Measurements from ENCODE around the gene TNFRSF14. TPM values are rescaled to one million over a fixed set of nuclear protein-coding genes. Genes with fewer than 3 reads are reported as not detected.

The TNFRSF14 gene
- total and polyA plus RNA-seq, 2 experiments from 2014 or later, result 0.24 to 0.75 TPM

DNA sequence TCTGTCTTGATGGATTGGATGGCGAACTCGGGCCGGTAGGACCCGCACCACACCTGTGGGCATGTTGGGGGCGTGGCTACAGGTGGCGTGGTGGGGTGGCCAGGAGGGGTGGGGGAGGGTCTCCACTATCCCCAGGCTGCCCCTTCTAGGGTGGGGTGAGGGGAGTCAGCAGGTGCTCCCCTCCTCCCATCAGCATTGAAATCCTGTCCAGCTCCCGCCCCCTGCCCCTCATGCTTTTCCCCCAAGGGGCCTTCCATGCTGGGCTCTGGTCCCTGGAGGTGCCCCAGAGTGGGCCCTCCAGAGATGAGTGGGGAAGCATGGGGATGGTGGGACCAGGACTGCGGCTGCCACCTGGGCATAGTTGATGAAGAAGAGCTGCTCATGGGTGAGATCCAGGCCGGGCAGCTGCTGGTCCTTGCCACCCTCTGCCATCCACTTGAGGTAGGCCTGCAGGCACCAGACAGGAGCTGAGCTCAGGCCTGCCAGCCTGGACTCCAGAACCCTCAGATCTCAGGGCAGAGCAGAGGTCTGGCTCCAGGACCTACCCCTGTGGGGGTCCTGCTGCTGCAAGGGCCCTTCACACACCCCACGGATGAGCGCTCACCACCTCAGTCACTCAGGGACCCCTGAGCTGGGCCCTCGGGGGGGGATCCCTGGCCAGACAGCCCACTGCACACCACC, 35.5 kb downstream of the TNFRSF14 start:
- Histone ChIP-seq H3K27ac (no peak overlapping the region), H3K9me3 (ENCODE audit: low read depth) (no peaks in the 10 kb centered on the region), H3K36me3 (no peaks in the 10 kb centered on the region), H3K4me1 (ENCODE audit: low read depth) (peaks cover 4% of the 10 kb centered on the region), H3K4me3 (no peak overlapping the region), H3K27me3 (no peaks in the 10 kb centered on the region)
- TF ChIP-seq, protein P1, sequence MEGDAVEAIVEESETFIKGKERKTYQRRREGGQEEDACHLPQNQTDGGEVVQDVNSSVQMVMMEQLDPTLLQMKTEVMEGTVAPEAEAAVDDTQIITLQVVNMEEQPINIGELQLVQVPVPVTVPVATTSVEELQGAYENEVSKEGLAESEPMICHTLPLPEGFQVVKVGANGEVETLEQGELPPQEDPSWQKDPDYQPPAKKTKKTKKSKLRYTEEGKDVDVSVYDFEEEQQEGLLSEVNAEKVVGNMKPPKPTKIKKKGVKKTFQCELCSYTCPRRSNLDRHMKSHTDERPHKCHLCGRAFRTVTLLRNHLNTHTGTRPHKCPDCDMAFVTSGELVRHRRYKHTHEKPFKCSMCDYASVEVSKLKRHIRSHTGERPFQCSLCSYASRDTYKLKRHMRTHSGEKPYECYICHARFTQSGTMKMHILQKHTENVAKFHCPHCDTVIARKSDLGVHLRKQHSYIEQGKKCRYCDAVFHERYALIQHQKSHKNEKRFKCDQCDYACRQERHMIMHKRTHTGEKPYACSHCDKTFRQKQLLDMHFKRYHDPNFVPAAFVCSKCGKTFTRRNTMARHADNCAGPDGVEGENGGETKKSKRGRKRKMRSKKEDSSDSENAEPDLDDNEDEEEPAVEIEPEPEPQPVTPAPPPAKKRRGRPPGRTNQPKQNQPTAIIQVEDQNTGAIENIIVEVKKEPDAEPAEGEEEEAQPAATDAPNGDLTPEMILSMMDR (IDR thresholded peaks at IDR 0.05; ENCODE audit: low read depth, low read length), result no peak
- no peak for DNase-seq (ENCODE audit: low read depth in 1 of 2, low spot score in 1 of 2)

DNA sequence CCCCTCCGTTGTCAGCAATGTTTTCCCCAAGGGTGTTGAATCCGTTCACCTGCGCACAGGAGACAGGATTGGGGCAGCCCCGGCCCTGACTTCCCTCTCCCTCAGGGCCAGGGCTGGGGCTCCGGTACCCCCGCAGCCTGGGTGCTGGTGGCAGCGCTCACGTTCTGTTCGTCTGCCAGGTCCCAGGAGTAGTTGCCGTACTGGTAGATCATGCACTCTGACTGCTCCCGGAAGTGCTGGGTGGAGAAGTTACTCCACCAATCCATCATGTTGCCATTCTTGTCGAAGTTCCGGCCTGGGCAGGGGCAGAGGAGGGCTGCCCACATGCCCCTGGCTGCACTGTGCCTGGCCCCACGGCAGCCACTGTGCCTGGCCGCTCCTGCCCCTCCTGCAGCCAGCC, 36.5 kb downstream of the TNFRSF14 start:
- Histone ChIP-seq H3K27me3 (no peaks in the 10 kb centered on the region), H3K36me3 (no peaks in the 10 kb centered on the region), H3K27ac (no peak overlapping the region), H3K4me1 (ENCODE audit: low read depth) (peaks cover under 1% of the 10 kb centered on the region), H3K9me3 (ENCODE audit: low read depth) (no peaks in the 10 kb centered on the region), H3K4me3 (no peak overlapping the region)
- TF ChIP-seq, protein P1 (IDR thresholded peaks at IDR 0.05; ENCODE audit: low read depth, low read length), result no peak
- no peak for DNase-seq (ENCODE audit: low read depth in 1 of 2, low spot score in 1 of 2)

DNA sequence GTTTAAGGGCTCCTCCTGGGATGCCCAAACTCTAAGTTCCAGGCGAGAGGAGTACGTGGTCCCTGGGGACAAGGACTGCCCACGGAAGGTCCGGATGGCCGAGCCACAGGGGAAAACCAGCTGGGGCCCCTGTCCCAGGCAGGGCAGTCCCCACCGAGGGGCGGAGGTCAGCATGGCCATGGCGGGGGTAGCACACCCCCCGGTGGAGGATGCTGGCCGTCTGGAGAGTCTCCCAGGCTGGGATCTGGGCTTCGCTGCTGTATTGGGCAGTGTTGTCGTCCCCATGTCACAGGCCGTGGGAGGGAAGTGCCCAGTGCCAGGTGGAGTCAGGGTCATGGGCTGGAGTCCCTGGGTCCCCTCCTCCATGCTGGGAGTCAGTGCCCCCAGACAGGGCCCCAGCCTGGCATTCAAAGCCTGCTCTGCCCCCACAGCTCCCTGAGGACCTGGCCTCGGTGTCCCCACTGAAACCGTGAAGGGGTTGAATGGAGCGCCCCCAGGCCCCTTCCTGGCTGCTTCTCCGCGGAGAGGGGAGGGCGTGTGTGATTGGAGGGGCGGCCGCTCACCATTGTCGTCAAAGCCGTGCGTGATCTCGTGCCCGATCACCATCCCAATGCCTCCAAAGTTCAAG, 37.2 kb downstream of the TNFRSF14 start:
- Histone ChIP-seq H3K9me3 (ENCODE audit: low read depth) (no peaks in the 10 kb centered on the region), H3K27ac (no peak overlapping the region), H3K4me1 (ENCODE audit: low read depth) (no peaks in the 10 kb centered on the region), H3K36me3 (no peaks in the 10 kb centered on the region), H3K4me3 (no peak overlapping the region), H3K27me3 (no peaks in the 10 kb centered on the region)
- no peak for DNase-seq (ENCODE audit: low read depth in 1 of 2, low spot score in 1 of 2)
- TF ChIP-seq, protein P1 (IDR thresholded peaks at IDR 0.05; ENCODE audit: low read depth, low read length), result no peak

DNA sequence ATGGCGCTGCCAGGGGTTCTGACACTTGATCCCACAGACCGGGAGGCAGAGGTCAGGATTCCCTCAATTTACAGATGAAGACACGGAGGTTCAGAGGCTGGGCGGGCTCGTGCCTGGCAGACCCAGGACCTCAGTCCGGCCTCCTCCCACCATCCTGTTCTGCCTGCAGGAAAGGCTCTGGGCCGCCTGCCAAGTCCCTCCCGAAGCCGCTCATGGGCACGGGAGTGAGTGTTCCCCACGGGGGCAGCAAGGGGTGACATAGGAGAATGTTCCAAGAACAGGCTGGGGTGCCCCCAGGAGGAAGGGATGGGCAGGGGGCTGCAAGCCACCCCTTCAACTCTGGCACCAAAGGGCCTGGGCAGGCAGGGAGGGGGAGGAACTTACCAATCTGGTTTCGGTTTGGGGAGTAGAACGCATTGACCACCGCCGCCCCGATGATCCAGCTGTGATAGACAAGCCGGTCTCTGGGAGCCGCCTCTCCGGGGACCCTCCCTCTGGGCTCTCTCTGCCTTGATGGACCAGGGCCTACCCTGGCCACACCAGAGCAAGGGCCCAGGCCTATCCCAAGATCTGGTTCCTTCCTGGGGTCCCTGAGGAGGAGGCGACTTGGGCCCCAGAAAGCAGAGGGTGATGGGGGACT, 38.0 kb downstream of the TNFRSF14 start:
- Histone ChIP-seq H3K4me1 (ENCODE audit: low read depth) (no peaks in the 10 kb centered on the region), H3K27ac (no peak overlapping the region), H3K4me3 (no peak overlapping the region), H3K27me3 (no peaks in the 10 kb centered on the region), H3K9me3 (ENCODE audit: low read depth) (no peaks in the 10 kb centered on the region), H3K36me3 (no peaks in the 10 kb centered on the region)
- peak in 1 of 2 donors; percentile 64 for DNase-seq (ENCODE audit: low read depth in 1 of 2, low spot score in 1 of 2)
- TF ChIP-seq, protein P1 (IDR thresholded peaks at IDR 0.05; ENCODE audit: low read depth, low read length), result no peak

DNA sequence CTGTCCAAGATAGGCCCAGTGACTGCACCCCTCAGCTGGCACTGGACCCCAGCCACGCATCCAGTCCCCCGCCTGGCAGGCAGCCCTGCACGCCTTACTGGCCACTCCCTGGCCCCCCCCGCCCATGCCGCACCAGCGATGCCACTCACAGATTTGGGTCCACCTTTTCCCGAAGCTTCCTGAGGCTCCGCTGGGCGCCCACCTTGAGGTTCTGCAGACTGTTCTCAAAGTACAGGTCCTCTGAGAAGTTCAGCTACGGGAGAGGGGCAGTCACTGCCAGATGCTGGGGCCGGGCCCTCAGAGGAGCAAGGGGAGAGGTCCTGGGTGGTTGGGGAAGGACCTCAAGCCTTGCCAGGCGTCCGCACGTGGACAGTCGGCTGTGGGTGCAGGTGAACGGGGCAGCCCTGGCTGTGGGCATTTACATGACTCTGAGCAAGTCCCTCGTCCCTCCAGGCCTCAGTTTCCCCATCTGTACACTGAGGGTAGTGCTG, 38.5 kb downstream of the TNFRSF14 start:
- no peaks in the 10 kb centered on the region for H3K9me3 ChIP-seq (ENCODE audit: low read depth)
- no peak overlapping the region for H3K4me3 ChIP-seq
- no peaks in the 10 kb centered on the region for H3K27me3 ChIP-seq
- H3K4me1 ChIP-seq (ENCODE audit: low read depth), result no peaks in the 10 kb centered on the region
- no peaks in the 10 kb centered on the region for H3K36me3 ChIP-seq
- no peak overlapping the region for H3K27ac ChIP-seq
- no peak for DNase-seq (ENCODE audit: low read depth in 1 of 2, low spot score in 1 of 2)
- TF ChIP-seq, protein P1 (IDR thresholded peaks at IDR 0.05; ENCODE audit: low read depth, low read length), result no peak
